ENCODE data around the gene ABCB8. TPM values are rescaled to one million over a fixed set of nuclear protein-coding genes. Genes with fewer than 3 reads are reported as not detected.

ABCB8 gene
- total and polyA plus RNA-seq, 2 of the 8 experiments (the other 6 are each of a cell fraction or from before 2014, with no cell fraction given) = 17.7 to 27.0 TPM

- TF ChIP-seq USF2 (IDR thresholded peaks at IDR 0.05; ENCODE audit: low read length) = no peak
Observed at GRCh38 chr7:151088019-151088855, 60.0 kb downstream of the ABCB8 start (continued).
